Inflammatory macrophage (primary cell): ENCODE measurements around the gene CFAP74.
"Not testable (repeated sequence)": the region's sequence is repeated elsewhere in the genome, so short reads cannot be mapped to it uniquely, and the experiment has no call there.

Source experiments
- DNase-seq, 2 donors: peaks; one replicate each; pipeline ENCODE4 v3.0.0-alpha.2; 2020 to 2022

Gene CFAP74

GRCh38 chr1:1984560-1985070 lies 19.0 kb downstream of the CFAP74 start:
- no peak for DNase-seq

GRCh38 chr1:1982379-1983232 lies 21.0 kb downstream of the CFAP74 start:
- DNase-seq: no peak

- DNase-seq: not testable (repeated sequence)
Measured at GRCh38 chr1:1981631-1982327, 21.8 kb downstream of the CFAP74 start.

- no peak for DNase-seq
Measured at GRCh38 chr1:1981142-1981500, 22.5 kb downstream of the CFAP74 start.

- DNase-seq: no peak
Measured at GRCh38 chr1:1980467-1981141, 23.0 kb downstream of the CFAP74 start.

- no peak for DNase-seq
Measured at GRCh38 chr1:1979482-1980165, 24.0 kb downstream of the CFAP74 start.

GRCh38 chr1:1978690-1979481 lies 24.7 kb downstream of the CFAP74 start:
- not testable (repeated sequence) for DNase-seq

- DNase-seq: no peak
Measured at GRCh38 chr1:1978108-1978507, 25.5 kb downstream of the CFAP74 start.

- DNase-seq: no peak
Measured at GRCh38 chr1:1976031-1976430, 27.6 kb downstream of the CFAP74 start.

- DNase-seq: no peak
Measured at GRCh38 chr1:1975535-1975934, 28.1 kb downstream of the CFAP74 start.

- no peak for DNase-seq
Measured at GRCh38 chr1:1974834-1975233, 28.8 kb downstream of the CFAP74 start.

GRCh38 chr1:1973716-1974642 lies 29.6 kb downstream of the CFAP74 start:
- no peak for DNase-seq

GRCh38 chr1:1972976-1973715 lies 30.4 kb downstream of the CFAP74 start:
- no peak for DNase-seq

- DNase-seq: no peak
Measured at GRCh38 chr1:1971688-1972087, 31.9 kb downstream of the CFAP74 start.

- no peak for DNase-seq
Measured at GRCh38 chr1:1971017-1971416, 32.6 kb downstream of the CFAP74 start.

- no peak for DNase-seq
Measured at GRCh38 chr1:1969953-1970716, 33.5 kb downstream of the CFAP74 start.

- DNase-seq: no peak
Measured at GRCh38 chr1:1969505-1969900, 34.1 kb downstream of the CFAP74 start.

GRCh38 chr1:1968767-1969504 lies 34.6 kb downstream of the CFAP74 start:
- no peak for DNase-seq
